AG08396 (cell line): ENCODE data around the gene AP2A1.

Source experiments
- DNase-seq: peaks from one replicate; pipeline ENCODE4 v3.0.0; 2012; ENCODE audit warnings: low spot score, mixed read lengths

Gene AP2A1

DNA sequence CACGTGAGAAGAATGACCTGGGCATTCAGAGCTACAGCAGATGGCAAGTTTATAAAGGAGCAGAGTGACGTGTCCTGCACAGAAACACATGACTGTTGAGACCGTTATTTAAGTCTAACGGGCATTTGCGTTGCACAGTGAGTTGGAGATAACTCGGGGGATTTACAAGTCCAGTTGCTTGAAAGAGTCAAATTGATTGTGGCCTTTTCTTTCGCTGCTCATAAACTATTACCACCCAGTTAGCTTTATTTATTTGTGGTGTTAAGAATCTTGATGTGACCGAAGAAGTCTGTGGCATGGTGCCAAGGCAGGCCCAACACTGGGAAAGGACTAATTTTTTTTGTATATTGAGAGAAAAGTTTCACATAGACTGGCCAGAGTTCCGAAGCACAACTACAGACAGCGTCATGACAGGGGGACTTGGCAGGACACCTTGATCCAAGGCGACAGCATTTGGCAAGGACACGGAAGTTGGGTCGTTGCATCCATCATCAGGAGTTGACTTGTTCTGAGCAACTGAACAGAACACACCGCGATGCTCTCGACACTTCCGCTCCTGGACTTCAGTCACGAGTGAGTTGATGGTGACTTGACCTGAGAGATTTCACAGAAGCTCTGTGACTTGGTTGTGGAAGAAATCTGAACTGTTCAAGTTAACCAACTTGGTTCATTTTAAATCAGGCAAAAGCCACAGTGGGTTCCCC lies 72.2 kb downstream of the AP2A1 start:
- no peak for DNase-seq

DNA sequence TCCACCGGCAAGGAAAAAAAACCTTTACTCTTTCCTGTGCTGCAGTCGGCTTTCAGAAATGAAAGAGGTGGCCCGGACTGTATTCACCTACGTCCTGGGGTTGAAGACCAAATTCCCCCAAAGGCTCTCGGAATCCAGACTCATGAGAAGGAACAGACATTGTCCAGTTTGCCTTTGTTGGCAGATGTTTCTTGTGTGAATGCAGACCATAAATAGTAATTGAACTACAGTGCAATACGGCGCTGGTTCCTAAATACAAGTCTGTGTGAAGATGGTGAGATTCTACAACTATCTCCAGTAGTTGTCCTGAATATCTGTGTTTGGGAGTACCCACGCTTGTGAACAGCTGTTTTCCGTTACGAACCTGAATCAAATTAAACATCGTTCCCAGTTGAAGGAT lies 72.9 kb downstream of the AP2A1 start:
- no peak for DNase-seq

GRCh38 chr19:49840321-49840720 lies 73.5 kb downstream of the AP2A1 start:
- no peak for DNase-seq

- DNase-seq: no peak
Observed at GRCh38 chr19:49840736-49841249, 74.0 kb downstream of the AP2A1 start.

DNA sequence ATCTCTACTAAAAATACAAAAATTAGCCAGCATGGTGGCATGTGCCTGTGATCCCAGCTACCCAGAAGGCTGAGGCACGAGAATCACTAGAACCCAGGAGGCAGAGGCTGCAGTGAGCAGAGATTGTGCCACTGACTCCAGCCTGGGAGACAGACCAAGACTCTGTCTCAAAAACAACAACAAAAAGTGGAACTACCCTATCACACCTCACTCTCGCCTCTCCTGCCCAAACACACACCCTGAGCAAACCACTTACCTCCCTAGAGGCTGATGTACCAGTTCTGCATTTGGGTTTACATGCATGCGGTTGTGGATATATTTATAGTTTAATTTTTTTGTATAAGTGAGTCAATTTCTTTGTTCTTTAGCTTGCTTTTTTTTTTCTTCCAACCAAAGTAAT lies 76.5 kb downstream of the AP2A1 start:
- no peak for DNase-seq

DNA sequence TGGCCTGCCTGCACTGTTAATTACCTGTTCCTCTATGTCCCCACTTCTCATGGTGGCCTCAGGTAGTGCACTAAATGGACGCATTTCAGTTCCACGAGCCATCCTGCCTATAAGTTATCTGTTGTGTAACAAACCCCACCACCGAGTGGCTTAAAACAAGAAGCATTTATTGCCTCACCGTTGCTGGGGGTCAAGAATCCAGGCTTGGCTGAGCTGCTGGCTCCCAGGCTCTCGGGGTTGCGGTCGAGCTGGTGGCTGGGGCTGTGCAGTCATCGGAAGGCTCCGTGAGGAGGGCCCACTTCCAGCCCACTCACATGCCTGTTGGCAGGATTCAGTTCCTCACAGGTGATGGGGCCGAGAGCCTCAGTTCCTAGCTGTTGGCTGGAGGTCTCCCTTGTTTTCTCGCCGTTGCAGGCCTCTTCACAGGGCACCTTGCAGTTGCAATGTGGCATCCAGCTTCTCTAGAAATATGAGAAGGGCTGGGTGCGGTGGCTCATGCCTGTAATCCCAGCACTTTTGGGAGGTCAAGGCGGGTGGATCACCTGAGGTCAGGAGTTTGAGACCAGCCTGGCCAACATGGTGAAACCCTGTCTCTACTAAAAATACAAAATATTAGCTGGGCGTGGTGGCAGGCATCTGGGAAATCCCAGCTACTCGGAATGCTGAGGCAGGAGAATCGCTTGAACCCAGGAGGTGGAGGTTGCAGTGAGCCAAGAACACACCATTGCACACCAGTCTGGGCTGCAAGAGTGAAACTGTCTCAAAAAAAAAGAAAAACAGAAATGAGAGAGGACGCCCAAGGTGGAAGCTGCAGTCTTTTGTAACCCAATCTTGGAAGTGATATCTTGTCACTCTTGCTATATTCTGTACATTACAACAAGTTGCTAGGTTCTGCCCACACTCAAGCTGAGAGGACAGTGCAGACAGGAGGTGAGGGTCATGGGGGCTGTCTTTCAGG lies 77.6 kb downstream of the AP2A1 start:
- no peak for DNase-seq

- DNase-seq: no peak
Observed at GRCh38 chr19:49845414-49845813, 78.6 kb downstream of the AP2A1 start.

- no peak for DNase-seq
Observed at GRCh38 chr19:49846408-49846807, 79.6 kb downstream of the AP2A1 start.

DNA sequence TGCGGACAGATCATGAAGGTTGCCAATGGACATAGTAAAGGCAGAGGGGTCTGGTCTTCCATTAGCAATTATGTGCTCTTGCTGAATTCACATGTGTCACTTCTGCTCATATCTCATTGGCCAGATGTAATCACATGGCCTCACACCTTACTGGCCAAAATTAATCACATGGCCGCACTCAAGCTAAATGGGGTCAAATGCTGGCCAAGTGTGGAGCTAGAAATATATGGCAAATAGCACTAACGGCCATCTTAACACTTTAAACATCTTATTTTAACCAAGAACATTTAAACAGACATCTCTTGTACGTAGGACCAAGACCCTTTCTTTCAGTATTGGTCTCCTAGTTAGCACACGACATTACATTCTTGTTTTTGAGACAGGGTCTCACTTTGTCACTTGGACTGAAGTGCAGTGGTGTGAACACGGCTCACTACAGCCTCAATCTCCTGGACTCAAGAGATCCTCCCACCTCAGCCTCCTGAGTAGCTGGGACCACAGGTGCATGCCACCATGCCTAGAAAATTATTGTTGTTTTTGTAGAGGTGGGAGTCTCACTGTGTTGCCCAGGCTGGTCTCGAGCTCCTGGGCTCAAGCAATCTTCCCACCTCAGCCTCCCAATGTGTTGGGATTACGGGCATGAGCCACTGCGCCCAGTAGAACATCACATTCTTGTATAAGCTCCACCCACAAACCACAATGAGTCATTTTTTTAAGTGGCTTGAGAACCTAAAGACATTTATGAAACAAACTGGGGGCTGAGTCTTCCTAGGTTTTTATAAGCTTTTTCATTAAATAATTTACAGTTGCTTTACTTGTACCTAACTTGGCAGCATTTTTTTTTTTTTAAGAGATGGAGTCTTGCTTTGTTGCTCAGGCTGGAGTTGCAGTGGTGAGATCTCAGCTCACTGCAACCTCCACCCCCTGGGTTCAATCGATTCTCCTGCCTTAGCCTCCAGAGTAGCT lies 81.2 kb downstream of the AP2A1 start:
- DNase-seq: peak; percentile 63

GRCh38 chr19:49848938-49849337 lies 82.1 kb downstream of the AP2A1 start:
- no peak for DNase-seq

DNA sequence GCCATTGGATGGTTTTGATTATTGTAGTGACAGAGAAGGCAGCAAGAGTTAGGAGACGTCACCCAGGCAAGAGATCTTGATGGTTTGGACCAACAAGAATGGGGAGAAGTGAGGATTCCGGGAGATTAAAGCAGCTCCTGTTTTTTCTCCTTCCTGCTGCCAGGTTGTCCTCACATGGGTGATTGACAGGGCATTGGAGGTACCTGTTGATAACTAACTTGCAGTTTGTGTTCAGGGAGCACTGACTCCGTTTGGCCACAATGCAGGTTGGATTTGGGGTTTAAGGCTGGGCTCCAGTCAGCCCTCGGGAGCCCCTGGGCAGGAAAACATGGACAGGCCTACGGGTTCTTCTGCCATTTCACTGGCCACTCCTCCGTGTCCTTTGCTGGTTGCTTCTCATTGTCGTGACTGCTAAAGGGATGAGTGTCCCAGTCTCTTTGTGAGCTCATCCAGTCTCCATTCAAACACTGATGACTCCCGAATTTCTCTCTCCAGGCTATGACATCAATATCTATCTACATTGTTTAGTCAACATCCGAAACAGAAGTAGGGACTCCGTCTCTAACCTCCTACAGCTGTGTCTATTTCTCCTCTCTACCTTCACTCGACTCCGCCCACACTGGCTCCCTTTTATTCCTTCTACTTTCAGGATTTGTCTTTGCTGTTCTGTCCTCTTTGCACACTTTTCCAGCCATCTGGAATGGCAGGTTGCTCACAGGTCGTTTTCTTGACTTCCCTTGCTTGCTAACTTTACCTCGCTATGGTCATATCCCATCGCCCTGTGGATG lies 82.8 kb downstream of the AP2A1 start:
- DNase-seq: no peak

GRCh38 chr19:49850221-49850486 lies 83.4 kb downstream of the AP2A1 start:
- no peak for DNase-seq

GRCh38 chr19:49850487-49851342 lies 83.9 kb downstream of the AP2A1 start, which contains the start of gene PTOV1:
PTOV1 (plus strand) TSS chr19:49851159.
- DNase-seq: peak; percentile 98

DNA sequence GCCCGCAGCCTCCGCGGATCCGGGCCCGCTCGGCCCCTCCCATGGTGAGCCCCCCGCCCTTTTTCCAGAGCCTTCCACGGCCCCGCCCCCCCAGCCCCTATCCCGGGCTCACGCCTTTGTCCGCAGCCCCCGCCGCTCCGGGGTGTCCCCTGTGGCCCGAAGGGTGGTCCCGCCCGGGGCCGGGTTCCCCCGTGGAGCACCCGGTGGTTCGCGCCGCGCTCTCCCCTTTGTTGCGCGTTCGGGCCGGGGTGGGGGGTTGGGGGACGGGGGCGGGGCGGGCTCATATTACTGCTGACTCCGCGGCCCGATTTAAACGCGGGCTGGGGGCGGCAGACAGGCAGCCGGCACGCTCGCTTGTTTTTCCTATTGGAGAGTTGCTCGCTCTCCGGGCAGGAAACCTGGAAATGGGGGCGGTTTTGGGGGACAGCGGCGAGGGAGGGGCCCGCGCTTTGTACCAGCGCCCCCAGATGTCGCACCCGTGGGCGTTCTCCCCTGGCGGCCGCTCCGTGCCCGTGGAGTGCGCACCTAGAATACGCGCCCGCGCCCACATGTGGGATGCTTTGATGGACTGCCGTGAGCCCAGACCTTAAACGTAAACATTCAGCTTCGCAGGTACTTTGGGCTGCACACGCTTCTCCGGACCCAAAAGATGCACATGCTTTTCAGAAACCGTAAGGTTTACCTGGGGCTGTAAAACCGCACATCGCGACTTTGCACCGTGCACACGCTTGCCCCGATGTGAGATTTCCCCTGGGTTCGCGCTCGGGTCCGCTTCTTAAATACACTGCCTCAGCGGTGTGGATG lies 84.9 kb downstream of the AP2A1 start:
- peak; percentile 57 for DNase-seq

DNA sequence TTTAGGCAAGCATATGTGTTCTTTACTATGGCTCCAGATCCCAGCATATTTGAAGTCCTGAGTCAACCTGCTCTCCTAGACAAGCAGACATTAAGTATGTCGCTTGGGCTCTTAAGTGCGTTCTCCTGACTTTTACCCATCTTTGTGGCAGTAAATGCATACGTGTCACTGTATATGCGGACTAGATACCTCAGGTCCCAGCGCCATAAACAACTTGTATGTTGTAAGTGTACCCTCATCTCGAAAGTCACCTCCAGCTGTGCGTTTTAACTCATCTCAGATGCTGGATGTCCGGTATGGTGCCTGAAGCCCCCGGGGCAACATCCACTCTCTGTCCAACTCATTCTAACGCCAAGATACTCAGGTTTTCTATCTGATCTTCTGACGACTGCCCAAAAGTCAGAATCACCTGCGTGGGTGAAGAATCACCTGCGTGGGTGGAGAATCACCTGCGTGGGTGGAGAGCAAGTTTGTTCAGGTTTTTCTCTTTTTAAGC lies 85.9 kb downstream of the AP2A1 start:
- DNase-seq: no peak

GRCh38 chr19:49853852-49854377 lies 87.1 kb downstream of the AP2A1 start:
- no peak for DNase-seq

GRCh38 chr19:49854378-49855263 lies 87.8 kb downstream of the AP2A1 start:
- DNase-seq: no peak

- no peak for DNase-seq
Observed at GRCh38 chr19:49855277-49855675, 88.5 kb downstream of the AP2A1 start.
